GM18868 (cell line): ENCODE results near the gene ZDHHC3.

Source experiments
- ATAC-seq: cut with Tn5 transposase; IDR thresholded peaks from one replicate; pipeline ENCODE4 v1.9.1; 2021; ENCODE audit warnings: mild to moderate bottlenecking, moderate library complexity; ENCODE audit not compliant: unreplicated experiment

Gene ZDHHC3

DNA sequence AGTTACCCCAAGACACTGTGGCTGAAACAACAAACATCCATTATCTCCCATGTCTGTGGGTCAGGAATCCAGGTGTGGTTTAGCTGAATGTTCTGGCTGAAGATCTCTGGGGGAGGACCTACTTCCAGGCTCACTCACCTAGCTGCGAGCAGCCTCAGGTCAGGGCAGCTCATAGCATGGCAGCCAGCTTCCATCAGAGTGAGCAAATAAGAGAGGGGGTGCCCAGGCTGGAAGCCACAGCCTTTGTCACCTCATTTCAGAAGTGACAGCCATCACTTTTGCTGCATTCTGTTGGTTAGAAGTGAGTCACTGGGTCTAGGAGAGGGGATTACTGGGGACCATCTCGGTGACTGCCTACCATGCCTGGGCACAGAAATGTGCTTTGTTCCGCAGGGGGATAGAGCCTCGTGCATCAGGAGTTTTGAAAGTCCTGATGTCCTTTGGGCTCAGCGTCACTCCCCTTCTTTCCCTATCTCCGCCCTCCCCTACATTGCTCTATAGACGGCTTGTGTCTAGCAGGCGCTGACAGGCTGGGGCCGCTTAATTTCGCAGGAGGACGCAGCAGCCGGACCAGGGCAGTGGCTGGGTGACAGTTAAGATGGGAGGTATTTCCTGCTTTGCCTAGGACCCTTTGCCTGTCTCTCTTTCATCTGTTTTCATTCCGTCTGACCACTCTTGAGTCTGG, 76.1 kb downstream of the ZDHHC3 start:
- ATAC-seq: no peak

DNA sequence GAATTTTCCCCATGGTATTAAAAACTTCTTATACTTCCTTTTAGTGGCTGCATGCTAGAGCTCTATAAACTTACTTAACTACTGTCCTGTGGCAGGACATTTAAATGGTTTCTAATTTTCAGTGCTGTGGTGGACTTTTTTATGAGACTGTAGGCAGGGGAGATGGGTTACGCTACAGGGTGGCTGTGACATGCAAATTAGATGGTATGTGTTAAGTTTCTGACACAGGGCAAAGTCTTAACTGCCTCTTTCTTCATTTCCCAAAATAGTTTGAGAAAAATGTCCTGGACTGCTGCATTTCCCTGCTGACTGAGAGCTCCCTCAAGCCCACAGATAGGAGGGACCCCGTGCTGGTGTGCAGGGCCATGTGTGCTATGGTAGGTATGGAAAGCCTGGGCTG, 79.5 kb downstream of the ZDHHC3 start:
- no peak for ATAC-seq

DNA sequence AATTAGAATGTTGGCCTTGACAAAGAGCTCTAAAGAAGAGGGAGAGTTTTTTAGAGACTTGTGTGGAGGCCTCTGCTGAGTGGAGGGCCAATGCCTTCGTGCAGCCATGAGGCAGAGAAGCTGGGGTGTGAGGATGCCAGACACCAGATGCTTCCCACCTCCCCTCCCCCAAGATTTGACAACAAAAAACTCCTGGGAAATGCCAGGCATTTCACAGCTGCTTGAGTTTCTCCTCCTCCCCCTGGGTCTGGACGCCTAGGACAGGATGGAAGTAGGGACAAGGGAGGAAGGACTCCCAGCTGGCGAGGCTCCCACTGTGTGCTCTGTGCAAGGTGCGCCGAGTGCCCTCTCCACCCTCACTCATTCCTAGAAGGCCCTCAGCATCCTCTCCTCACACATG, 81.5 kb downstream of the ZDHHC3 start:
- no peak for ATAC-seq

DNA sequence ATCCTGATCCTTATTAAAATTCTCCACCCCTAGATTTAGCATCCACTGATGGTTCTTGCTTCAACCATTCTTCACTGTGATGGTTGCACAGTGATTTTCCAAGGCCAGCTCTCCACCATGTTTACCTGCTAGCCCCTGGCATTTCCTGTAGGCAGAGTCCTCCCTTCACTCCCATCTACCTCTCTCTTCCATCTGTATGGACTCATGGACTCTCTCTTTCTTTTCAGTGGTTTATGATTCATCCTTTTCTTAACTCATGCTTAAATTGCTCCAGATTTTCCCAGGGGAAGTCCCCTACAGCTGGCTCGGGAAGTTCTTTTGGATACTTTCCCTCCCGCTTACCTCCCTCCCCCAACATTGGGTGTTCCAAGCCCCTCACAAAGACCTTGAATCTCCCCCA, 82.9 kb downstream of the ZDHHC3 start:
- no peak for ATAC-seq

DNA sequence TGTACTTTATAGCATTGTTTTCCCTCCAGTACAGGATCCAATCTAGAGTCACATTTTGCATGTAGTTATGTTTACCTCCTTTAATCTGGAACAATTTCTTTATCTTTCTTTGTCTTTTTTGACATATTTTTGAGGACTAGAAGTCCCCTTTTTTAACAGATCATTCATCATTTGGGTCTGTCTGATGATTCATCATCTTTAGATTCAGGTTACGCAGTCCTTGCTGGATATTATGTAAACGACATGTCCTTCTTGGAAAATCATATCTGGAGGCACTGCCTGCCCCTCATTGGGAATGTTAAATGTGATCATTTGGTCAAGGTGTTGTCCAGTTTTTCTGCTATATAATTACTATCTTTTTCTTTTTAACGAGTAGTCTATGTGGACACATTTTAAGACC, 83.3 kb downstream of the ZDHHC3 start:
- ATAC-seq: no peak

DNA sequence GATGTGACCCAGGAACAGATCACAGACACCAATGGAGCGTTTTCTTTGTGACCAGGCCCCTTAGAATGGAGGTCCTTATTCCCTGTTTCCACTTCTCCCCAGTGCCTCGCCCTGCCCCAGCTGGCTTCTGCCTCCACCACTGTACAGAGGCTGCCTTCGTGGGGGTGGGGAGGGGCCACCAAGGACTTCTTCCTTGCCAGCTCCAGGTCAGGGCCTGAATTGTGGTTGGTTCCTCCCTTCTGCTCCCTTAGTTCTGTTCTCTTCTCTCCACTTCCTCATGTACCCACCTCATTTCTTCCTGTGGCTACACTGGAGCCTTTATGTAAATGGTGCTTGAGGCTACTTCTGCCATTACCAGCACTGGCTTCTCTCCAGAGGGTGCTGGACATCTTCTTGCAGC, 85.1 kb downstream of the ZDHHC3 start:
- no peak for ATAC-seq

DNA sequence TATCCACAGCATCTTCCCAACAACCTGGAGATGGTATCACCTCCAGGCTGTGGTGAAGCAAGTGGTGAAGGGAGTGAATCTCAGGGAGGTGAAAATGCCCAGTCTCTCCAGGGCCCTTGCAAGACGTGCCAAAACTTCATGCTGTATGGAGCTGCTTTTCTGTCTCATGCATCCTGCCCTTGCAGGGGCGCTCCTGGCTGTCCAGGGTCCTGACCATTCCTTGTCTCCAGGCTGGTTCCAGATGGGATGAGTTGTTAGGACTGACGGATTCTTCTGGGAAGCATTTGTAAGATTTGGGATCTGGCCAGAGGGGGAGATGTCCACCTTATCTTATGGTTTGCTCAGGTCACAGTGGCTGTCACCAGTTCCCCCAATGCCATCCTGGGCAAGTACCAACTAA, 85.7 kb downstream of the ZDHHC3 start:
- no peak for ATAC-seq

DNA sequence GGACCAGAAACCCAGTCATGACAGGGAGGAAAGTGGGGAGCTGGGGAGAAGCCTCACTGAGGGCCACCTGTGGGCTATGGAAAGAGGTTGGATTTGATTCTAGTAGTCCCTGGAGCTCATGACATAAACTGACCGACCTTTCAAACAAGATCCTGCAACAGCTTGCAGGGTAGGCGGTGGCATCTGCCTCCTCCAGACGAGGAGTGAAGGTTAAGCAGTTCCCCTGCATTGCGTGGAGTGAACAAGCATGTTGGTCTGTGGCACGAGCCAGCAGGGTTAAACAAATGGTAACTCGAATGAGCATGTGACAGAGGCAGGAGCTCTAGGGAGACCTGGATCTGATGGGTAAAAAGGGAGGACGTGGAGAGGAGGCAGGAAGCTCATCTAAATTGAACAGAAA, 88.9 kb downstream of the ZDHHC3 start:
- no peak for ATAC-seq

DNA sequence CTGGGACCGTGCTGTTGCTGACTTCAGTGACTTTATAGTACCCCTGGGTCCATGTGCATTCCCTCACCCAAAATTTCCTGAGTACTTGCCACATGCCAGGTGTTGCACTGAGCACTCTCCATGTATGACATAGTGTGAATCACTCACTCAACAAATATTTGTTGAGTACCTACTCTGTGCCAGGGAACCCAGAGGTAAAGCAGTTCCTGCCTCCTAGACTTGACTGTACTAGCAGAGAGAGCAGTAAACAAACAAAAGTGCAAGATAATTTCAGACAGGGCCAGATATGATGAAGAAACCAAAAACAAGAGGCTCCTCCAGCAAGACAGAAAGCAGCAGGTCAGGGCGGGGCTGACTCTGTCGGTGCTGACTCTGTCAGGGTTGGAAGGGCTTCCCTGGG, 89.4 kb downstream of the ZDHHC3 start:
- no peak for ATAC-seq

DNA sequence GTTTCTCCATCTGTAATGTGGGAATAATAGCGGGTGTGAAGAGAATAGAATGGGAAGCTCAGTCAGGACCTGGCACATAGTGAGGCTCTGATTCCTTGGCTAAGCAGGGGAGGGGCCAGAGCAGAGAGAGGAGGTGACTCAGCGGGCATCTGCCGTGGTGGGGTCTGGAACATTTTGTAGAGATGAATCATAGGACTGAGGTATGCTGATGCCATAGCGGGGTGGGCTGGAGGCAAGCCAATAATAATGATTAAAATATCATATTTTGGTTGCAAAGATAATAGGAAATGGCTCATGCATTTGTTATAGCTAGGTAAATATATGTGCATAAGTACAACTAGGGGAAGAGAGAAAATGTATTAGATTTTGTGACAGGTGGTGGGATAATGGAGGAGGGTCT, 90.4 kb downstream of the ZDHHC3 start:
- ATAC-seq: no peak

DNA sequence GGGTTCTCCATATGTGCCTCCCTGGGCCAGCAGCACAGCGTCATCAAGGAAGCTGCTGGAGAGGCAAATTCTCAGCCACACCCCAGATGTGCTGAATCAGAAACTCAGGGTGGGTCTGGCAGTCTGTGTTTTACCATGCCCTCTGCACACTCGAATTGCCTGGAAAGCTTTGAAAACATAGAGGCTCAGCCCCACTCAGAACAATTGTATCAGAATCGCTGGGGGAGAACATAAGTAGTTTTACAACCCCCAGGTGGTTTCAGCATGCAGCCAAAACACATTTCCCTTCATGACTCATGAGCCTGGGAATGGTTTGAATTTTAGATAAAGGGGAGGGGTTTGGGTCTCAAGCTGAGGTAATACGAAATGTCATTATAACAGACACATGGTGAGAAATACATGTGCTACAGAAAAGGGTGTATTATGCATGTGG, 92.0 kb downstream of the ZDHHC3 start:
- no peak for ATAC-seq

DNA sequence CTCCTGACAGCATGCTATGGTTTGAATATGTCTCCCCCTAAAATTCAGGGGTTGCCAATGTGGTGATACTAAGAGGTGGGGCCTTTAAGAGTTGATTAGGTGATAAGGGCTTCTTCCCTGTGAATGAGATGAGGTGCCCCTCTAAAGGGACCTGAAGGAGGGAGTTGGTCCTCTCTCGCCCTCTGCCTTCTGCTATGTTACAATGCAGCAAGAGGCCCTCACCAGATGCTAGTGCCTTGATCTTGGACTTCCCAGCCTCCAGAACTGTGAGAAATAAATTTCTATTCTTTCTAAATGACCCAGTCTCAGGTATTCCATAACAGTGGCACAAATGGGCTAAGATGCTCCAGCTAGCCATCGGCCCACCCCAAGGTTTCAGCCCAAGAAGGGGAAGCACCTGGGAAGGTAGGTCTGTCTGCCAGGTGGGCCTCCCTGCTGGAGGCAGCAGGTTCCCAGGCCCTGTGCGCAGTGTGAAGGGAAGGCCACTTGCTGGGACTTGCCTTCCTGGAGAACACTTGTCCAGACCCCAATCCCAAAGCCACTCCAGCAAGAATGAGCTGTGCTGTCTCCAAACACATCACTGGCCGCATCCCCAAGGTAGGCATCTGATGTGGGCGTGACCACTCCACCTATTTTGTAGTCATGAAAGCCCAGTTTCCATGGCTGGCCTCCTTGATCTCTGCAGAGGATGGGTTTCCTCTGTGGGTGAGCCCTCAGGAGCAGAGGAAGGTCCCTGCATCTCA, 92.6 kb downstream of the ZDHHC3 start:
- no peak for ATAC-seq

DNA sequence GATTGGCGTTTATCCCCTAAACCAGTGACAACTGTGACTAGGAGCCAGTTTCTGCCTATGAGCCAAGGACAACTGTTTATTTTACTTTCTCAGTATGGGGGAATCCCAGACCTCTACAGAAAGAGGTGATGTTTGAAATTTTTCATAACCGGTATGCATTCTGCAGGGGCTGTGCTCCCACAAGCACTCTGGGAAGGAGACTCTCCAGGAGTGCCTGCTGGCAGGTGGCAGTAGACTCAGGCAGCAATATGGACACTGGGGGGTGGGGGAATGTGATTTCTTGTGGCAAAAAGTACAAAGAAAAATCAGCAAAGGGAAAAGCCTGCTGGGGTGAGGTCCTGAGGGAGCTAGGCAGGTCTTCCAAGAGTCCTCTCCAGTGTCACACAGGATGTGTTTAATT, 95.7 kb downstream of the ZDHHC3 start:
- no peak for ATAC-seq

DNA sequence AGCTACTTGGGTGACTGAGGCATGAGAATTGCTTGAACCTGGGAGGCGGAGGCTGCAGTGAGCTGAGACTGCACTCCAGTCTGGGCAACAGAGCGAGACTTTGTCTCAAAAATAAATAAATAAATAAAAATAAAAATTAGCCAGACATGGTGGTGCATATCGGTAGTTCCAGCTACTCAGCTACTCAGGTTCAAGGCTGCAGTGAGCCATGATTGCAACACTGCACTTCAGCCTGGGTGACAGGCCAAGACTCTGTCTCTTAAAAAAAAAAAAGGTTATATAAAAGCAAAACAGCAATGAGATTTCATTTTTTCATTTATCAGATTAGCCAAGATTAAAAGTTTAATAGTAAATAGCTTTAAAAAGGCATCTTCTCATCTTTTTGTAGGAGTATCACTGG, 98.6 kb downstream of the ZDHHC3 start:
- ATAC-seq: no peak

DNA sequence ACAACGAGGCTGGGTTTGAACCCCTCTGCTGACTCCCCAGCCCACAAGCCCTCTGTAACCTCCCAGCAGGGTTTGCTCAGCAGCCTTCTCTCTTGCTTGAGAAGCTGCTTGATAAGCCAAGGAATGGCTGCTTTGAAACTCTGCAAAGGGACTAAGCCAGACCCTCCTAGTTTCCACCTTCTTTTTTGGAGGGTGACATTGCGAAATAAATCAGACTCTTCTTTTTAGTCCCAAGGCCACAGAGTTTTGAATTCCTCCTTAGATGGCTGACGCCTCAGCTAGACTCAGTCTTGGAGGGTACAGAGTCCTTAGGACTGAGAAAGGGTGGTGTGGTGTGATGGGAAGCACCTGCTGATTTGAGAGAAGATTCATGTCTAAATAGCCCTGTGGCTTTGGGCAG, 100.4 kb downstream of the ZDHHC3 start:
- no peak for ATAC-seq
